IMR-90 (cell line): ENCODE measurements around the gene SLC23A3. TPM values are rescaled to one million over a fixed set of nuclear protein-coding genes. Genes with fewer than 3 reads are reported as not detected.
A peak's percentile ranks its signal among the peaks of the same experiment; 100 is the strongest.

Source experiments
- ATAC-seq: fragments of 200-7000 bp; cut with Tn5 transposase; 2 replicates; pipeline ENCODE4 v1.9.1; 2020; ENCODE audit warnings: low read depth, mild to moderate bottlenecking, moderate library complexity
- BruUV-seq: library from RNA; stranded (reverse); fragments of 400-500 nt; replicated peaks from 2 replicates; lab custom pipeline; 2021; lab: Mats Ljungman, UMichigan
- CTCF ChIA-PET: fragments of 300-600 bp; formaldehyde crosslinking; extraction: SDS; loops from one replicate; lab custom pipeline; 2021; ENCODE audit warnings: antibody characterized with exemption; lab: Yijun Ruan, JAX
- POLR2A ChIA-PET: fragments of 300-600 bp; sonication (Branson Sonifier 250); formaldehyde crosslinking; loops from one replicate; lab custom pipeline; 2022; ENCODE audit warnings: antibody characterized with exemption; ENCODE audit not compliant: unreplicated experiment; lab: Charles Lee
- DNase-seq: peaks from one replicate; pipeline ENCODE4 v3.0.0; 2013
- H2AFZ ChIP-seq: replicated peaks from 2 replicates; pipeline ENCODE3; 2013; ENCODE audit warnings: low read length, mild to moderate bottlenecking; ENCODE audit not compliant: poor library complexity
- H2AK5ac ChIP-seq: 2 replicates; pipeline ENCODE4 v1.6.1; 2013; ENCODE audit warnings: low read depth, low read length, inconsistent platforms
- H2AK9ac ChIP-seq: replicated peaks from 2 replicates; pipeline ENCODE3; 2013; ENCODE audit warnings: mild to moderate bottlenecking, low read depth, low read length, moderate library complexity; ENCODE audit not compliant: poor library complexity
- H2BK120ac ChIP-seq: 2 replicates; pipeline ENCODE4 v1.6.1; 2013; ENCODE audit warnings: low read depth, low read length, inconsistent platforms
- H2BK15ac ChIP-seq: 3 replicates; pipeline ENCODE4 v1.6.1; 2013; ENCODE audit warnings: low read depth, low read length, inconsistent platforms
- H2BK20ac ChIP-seq: 2 replicates; pipeline ENCODE4 v1.6.1; 2013; ENCODE audit warnings: low read depth, mild to moderate bottlenecking, inconsistent platforms, low read length, moderate library complexity
- H2BK5ac ChIP-seq: 2 replicates; pipeline ENCODE4 v1.6.1; 2013; ENCODE audit warnings: mild to moderate bottlenecking, low read depth, low read length, inconsistent platforms; ENCODE audit not compliant: poor library complexity, severe bottlenecking
- H3K14ac ChIP-seq: replicated peaks from 2 replicates; pipeline ENCODE4 v1.6.1; 2013; ENCODE audit warnings: low read depth, low read length, inconsistent platforms
- H3K18ac ChIP-seq: 2 replicates; pipeline ENCODE4 v1.6.1; 2013; ENCODE audit warnings: low read depth, low read length, control low read depth
- H3K23ac ChIP-seq: 2 replicates; pipeline ENCODE4 v1.6.1; 2013; ENCODE audit warnings: low read depth, low read length, inconsistent platforms
- H3K27ac ChIP-seq: 2 replicates; pipeline ENCODE4 v1.5.1; 2013; ENCODE audit warnings: mild to moderate bottlenecking, control low read depth, low read length; ENCODE audit not compliant: insufficient read depth
- H3K27me3 ChIP-seq: 2 replicates; pipeline ENCODE4 v1.6.1; 2013; ENCODE audit warnings: low read length; ENCODE audit not compliant: control insufficient read depth, insufficient read depth
- H3K36me3 ChIP-seq: 2 replicates; pipeline ENCODE4 v1.6.1; 2013; ENCODE audit warnings: low read length, mixed read lengths; ENCODE audit not compliant: control insufficient read depth, insufficient read depth
- H3K4ac ChIP-seq: 2 replicates; pipeline ENCODE4 v1.6.1; 2013; ENCODE audit warnings: low read depth, low read length, inconsistent platforms
- H3K4me1 ChIP-seq: 2 replicates; pipeline ENCODE4 v1.6.1; 2013; ENCODE audit warnings: low read length, mixed read lengths; ENCODE audit not compliant: control insufficient read depth, insufficient read depth
- H3K4me2 ChIP-seq: 2 replicates; pipeline ENCODE4 v1.6.1; 2013; ENCODE audit warnings: low read depth, mild to moderate bottlenecking, control low read depth, low read length, moderate library complexity
- H3K4me3 ChIP-seq: 2 replicates; pipeline ENCODE4 v1.5.1; 2013; ENCODE audit warnings: low read depth, mild to moderate bottlenecking, control low read depth, low read length, moderate library complexity; ENCODE audit not compliant: insufficient read depth
- H3K56ac ChIP-seq: 2 replicates; pipeline ENCODE4 v1.6.1; 2013; ENCODE audit warnings: low read length, inconsistent platforms; ENCODE audit not compliant: insufficient read depth; ENCODE audit errors: extremely low read depth
- H3K79me1 ChIP-seq, 2 experiments: 2 replicates each; pipeline ENCODE4 v1.6.1; 2013; ENCODE audit warnings: low read length in 2 of 2, inconsistent platforms in 1 of 2, low read depth in 1 of 2
- H3K9ac ChIP-seq: 2 replicates; pipeline ENCODE4 v1.6.1; 2013; ENCODE audit warnings: low read depth, low read length, control low read depth
- H3K9me1 ChIP-seq: 2 replicates; pipeline ENCODE4 v1.6.1; 2013; ENCODE audit warnings: low read length, inconsistent platforms; ENCODE audit not compliant: insufficient read depth
- H3K9me3 ChIP-seq: 2 replicates; pipeline ENCODE4 v1.6.1; 2013; ENCODE audit warnings: low read length; ENCODE audit not compliant: control insufficient read depth, insufficient read depth
- H4K20me1 ChIP-seq: 2 replicates; pipeline ENCODE4 v1.6.1; 2013; ENCODE audit warnings: low read length, inconsistent platforms; ENCODE audit not compliant: insufficient read depth
- H4K5ac ChIP-seq: 2 replicates; pipeline ENCODE4 v1.6.1; 2013; ENCODE audit warnings: mild to moderate bottlenecking, low read depth, low read length, control low read depth
- H4K8ac ChIP-seq, 2 experiments: 2 replicates each; pipeline ENCODE4 v1.6.1; 2013; ENCODE audit warnings: low read depth in 2 of 2, low read length in 2 of 2, control low read depth in 1 of 2, inconsistent platforms in 1 of 2
- H4K91ac ChIP-seq: 2 replicates; pipeline ENCODE4 v1.6.1; 2013; ENCODE audit warnings: low read depth, low read length, inconsistent platforms; ENCODE audit not compliant: insufficient read depth
- BHLHE40 ChIP-seq: fragments of 150-350 bp; IDR thresholded peaks from 2 replicates; pipeline ENCODE4 v1.6.1; 2016; ENCODE audit warnings: mild to moderate bottlenecking, low read depth, low read length
- CEBPB ChIP-seq: IDR thresholded peaks from 2 replicates; pipeline ENCODE4 v1.6.1; 2012; ENCODE audit warnings: low read depth, low read length, improper control_type of control experiment
- CHD1 ChIP-seq: IDR thresholded peaks from 2 replicates; pipeline ENCODE4 v1.6.1; 2012; ENCODE audit warnings: low read depth, low read length, improper control_type of control experiment
- CTCF ChIP-seq: conservative IDR thresholded peaks from 2 replicates; pipeline ENCODE4 v1.5.1; 2012; ENCODE audit warnings: mild to moderate bottlenecking, low read depth, low read length, improper control_type of control experiment
- ELK1 ChIP-seq: fragments of 150-350 bp; IDR thresholded peaks from 2 replicates; pipeline ENCODE4 v1.6.1; 2016; ENCODE audit warnings: low read depth, mild to moderate bottlenecking, low read length, moderate library complexity, borderline replicate concordance
- FOS ChIP-seq: fragments of 150-350 bp; IDR thresholded peaks from 2 replicates; pipeline ENCODE4 v1.6.1; 2016; ENCODE audit warnings: low read depth, low read length
- MAFK ChIP-seq: IDR thresholded peaks from 2 replicates; pipeline ENCODE4 v1.6.1; 2012; ENCODE audit warnings: low read depth, low read length, improper control_type of control experiment
- MAZ ChIP-seq: IDR thresholded peaks from 2 replicates; pipeline ENCODE4 v1.6.1; 2012; ENCODE audit warnings: low read depth, mild to moderate bottlenecking, low read length, improper control_type of control experiment, moderate library complexity, borderline replicate concordance
- MXI1 ChIP-seq: IDR thresholded peaks from 2 replicates; pipeline ENCODE4 v1.6.1; 2012; ENCODE audit warnings: low read depth, mild to moderate bottlenecking, low read length, moderate library complexity, borderline replicate concordance
- NFE2L2 ChIP-seq: fragments of 150-350 bp; IDR thresholded peaks from 2 replicates; pipeline ENCODE4 v1.6.1; 2016; ENCODE audit warnings: low read depth, mild to moderate bottlenecking, low read length
- POLR2A ChIP-seq: IDR thresholded peaks from 2 replicates; pipeline ENCODE4 v1.6.1; 2012; ENCODE audit warnings: mild to moderate bottlenecking, low read depth, low read length
- RFX5 ChIP-seq: IDR thresholded peaks from 2 replicates; pipeline ENCODE4 v1.8.0; 2012; ENCODE audit warnings: low read depth, mild to moderate bottlenecking, low read length, moderate library complexity
- SMC3 ChIP-seq: fragments of 150-350 bp; IDR thresholded peaks from 2 replicates; pipeline ENCODE4 v1.6.1; 2016; ENCODE audit warnings: low read depth, mild to moderate bottlenecking, antibody characterized with exemption, low read length, moderate library complexity
- WGBS, 2 experiments: methylation state at CpG; one replicate each; pipeline versions ENCODE4 v1.1.5 to v1.1.7; 2013; ENCODE audit warnings: missing lambda C conversion rate in 2 of 2; ENCODE audit not compliant: insufficient read length in 1 of 2; ENCODE audit errors: extremely low coverage in 2 of 2; 5-methylcytosine and 5-hydroxymethylcytosine counted together
- dilution Hi-C: fragments of 300-500 bp; cut with HindIII; formaldehyde crosslinking; loops from one replicate; pipeline ENCODE4 v1.14.3; 2018; ENCODE audit warnings: low sequenced_read_pairs; ENCODE audit not compliant: unreplicated experiment
- in situ Hi-C: fragments of 300-500 bp; cut with MboI; formaldehyde crosslinking; loops from 3 replicates; pipeline ENCODE4 v1.14.3; 2019; ENCODE audit warnings: low sequenced_read_pairs, inconsistent platforms, mixed read lengths
- intact Hi-C: fragments of 100-400 bp; cut with micrococcal nuclease; formaldehyde crosslinking; loops from 2 replicates; pipeline ENCODE4 v1.10.0; 2022
- polyA plus RNA-seq, 3 experiments: library from polyadenylated mRNA; depleted of rRNA; stranded (reverse); fragments of >200 nt; gene quantifications; 2 replicates each; pipeline ENCODE4 v1.2.3, GENCODE V29; 2012; ENCODE audit warnings: low replicate concordance in 1 of 3
- total RNA-seq: library from RNA; depleted of rRNA; stranded (reverse); fragments of >200 nt; gene quantifications from 2 replicates; pipeline ENCODE4 v1.2.3, GENCODE V29; 2012

Gene SLC23A3
- total and polyA plus RNA-seq, 2 of the 4 experiments (the other 2 are of a cell fraction): 0.18 to 0.65 TPM

GRCh38 chr2:219176818-219177551, 7.2 kb upstream of the SLC23A3 start, which contains the start of gene CNPPD1:
CNPPD1 (minus strand) TSS chr2:219176925; CDS start chr2:219176828, 97 bp downstream.
- Histone ChIP-seq H3K36me3 (peaks cover 43% of the 10 kb centered on the region), H2AK5ac (peak within 1 kb of the TSS; percentile 89), H3K4ac (peak within 1 kb of the TSS; percentile 99), H3K27me3 (no peaks in the 10 kb centered on the region), H2BK5ac (peak within 1 kb of the TSS; percentile 87), H3K23ac (peak within 1 kb of the TSS; percentile 97), H4K20me1 (peaks cover 14% of the 10 kb centered on the region; the same call in 1 of the 2 replicates), H2AFZ (peak within 1 kb of the TSS; percentile 100), H2BK20ac (no peak within 1 kb of the TSS; the same call in 1 of the 2 replicates), H3K4me3 (peak within 1 kb of the TSS; percentile 64), H2BK120ac (peak within 1 kb of the TSS; percentile 86; the same call in 1 of the 2 replicates), H3K79me1 (peaks cover 24 to 48% of the 10 kb centered on the region in 2 experiments), H3K4me2 (peak within 1 kb of the TSS; percentile 98), H2BK15ac (0 out of 3 replicates have a peak within 1 kb of the TSS, but pooled peaks have one; percentile 4), H4K8ac (peak within 1 kb of the TSS; percentile 72 to 99), H3K27ac (peak within 1 kb of the TSS; percentile 96), H3K9ac (peak within 1 kb of the TSS; percentile 87), H3K14ac (peak within 1 kb of the TSS; percentile 100), H3K9me1 (0 out of 2 replicates have a peak, but pooled peaks cover 2% of the 10 kb centered on the region), H4K5ac (peak within 1 kb of the TSS; percentile 94), H3K56ac (peak within 1 kb of the TSS; percentile 81), H3K4me1 (0 out of 2 replicates have a peak, but pooled peaks cover 6% of the 10 kb centered on the region), H3K18ac (peak within 1 kb of the TSS; percentile 60), H3K9me3 (no peaks in the 10 kb centered on the region), H4K91ac (peak within 1 kb of the TSS; percentile 97), H2AK9ac (peak within 1 kb of the TSS; percentile 100)
- BruUV-seq: no TSS peak
- ATAC-seq (peak; percentile 74), DNase-seq (peak; percentile 65)
- dilution Hi-C loops: no loop called here
- ChIA-PET POLR2A (interaction anchor here (0.5 to 0.7 kb wide), 2 partner anchors 30 to 106 kb away, joined by 3 to 5 read pairs; no protein-coding TSS in a partner anchor), CTCF (interaction anchor here (0.5 to 1.4 kb wide), 6 partner anchors 11 to 326 kb away, joined by 3 to 5 read pairs (median 4); no protein-coding TSS in a partner anchor)
- WGBS, 2 experiments: 0% methylated on average over 27 of the region's 69 CpGs; no CpG with 5 or more reads in 1 of the 2 experiments
- in situ Hi-C loops: no loop called here
- intact Hi-C loops: loop anchor here (2.0 to 5.0 kb wide), 3 partner anchors 30 to 210 kb away; partner anchors contain the start of genes DNAJB2, DNPEP and ZFAND2B
- TF ChIP-seq BHLHE40 (peak; percentile 74), MXI1 (peak; percentile 53; the same call in 1 of the 2 replicates), RFX5 (no peak), POLR2A (no peak; the same call in 1 of the 2 replicates), CHD1 (no peak), SMC3 (no peak), MAZ (peak; percentile 89), CTCF (no peak), MAFK (no peak), NFE2L2 (no peak), FOS (no peak), ELK1 (no peak), CEBPB (no peak)
